ENCODE results near the gene RBM7. TPM values are rescaled to one million over a fixed set of nuclear protein-coding genes. Genes with fewer than 3 reads are reported as not detected.

RBM7 gene
- total RNA-seq, 4 donors from 2014 or later = 21.4 to 33.3 (median 23.4) TPM

- DNase-seq (ENCODE audit: low spot score) (no peak), ATAC-seq (ENCODE audit: low FRiP score) (no peak)
- no peak for TF ChIP-seq CTCF (IDR thresholded peaks at IDR 0.05)
Measured at GRCh38 chr11:114362958-114363357, 37.5 kb upstream of the RBM7 start.

- no peak for ATAC-seq (ENCODE audit: low FRiP score)
- no peak for TF ChIP-seq CTCF (IDR thresholded peaks at IDR 0.05)
- no peak for DNase-seq (ENCODE audit: low spot score)
Measured at GRCh38 chr11:114366331-114367243, 33.9 kb upstream of the RBM7 start.

- ATAC-seq (ENCODE audit: low FRiP score) = no peak
- no peak for TF ChIP-seq CTCF (IDR thresholded peaks at IDR 0.05)
- no peak for DNase-seq (ENCODE audit: low spot score)
Measured at GRCh38 chr11:114367244-114367957, 33.1 kb upstream of the RBM7 start.

GRCh38 chr11:114368918-114369680 lies 31.4 kb upstream of the RBM7 start:
- no peak for ATAC-seq (ENCODE audit: low FRiP score)

GRCh38 chr11:114375052-114375451 lies 25.4 kb upstream of the RBM7 start:
- TF ChIP-seq CTCF (IDR thresholded peaks at IDR 0.05) = no peak
- DNase-seq (ENCODE audit: low spot score) = no peak
- no peak for ATAC-seq (ENCODE audit: low FRiP score)

More at GRCh38 chr11:114368918-114369680, 31.4 kb upstream of the RBM7 start:
- DNase-seq (ENCODE audit: low spot score) = no peak
- TF ChIP-seq CTCF (IDR thresholded peaks at IDR 0.05) = no peak

GRCh38 chr11:114377612-114378267 lies 22.7 kb upstream of the RBM7 start:
- DNase-seq (ENCODE audit: low spot score) (no peak), ATAC-seq (ENCODE audit: low FRiP score) (no peak)
- TF ChIP-seq CTCF (IDR thresholded peaks at IDR 0.05) = no peak
